ENCODE data around the gene FSTL5.

FSTL5 gene

DNA sequence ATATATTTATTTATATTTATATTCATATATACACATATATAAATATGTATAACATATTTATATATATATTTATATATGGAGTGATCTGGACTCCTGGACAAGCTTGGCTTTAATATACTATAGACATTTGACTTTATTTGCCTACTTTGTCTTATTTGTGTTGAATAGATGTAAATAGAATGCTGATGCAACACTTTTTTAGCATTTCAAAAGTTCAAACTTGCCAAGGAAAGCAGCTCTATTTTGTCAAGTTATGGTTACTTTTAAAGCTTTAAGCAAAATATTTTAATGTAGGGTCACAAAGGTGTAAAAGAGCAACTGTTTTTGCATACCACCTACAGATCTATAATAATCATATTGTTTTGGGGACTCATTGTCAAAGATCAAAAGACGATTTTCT is 61.1 kb downstream of the FSTL5 start:
- no peak for DNase-seq

DNA sequence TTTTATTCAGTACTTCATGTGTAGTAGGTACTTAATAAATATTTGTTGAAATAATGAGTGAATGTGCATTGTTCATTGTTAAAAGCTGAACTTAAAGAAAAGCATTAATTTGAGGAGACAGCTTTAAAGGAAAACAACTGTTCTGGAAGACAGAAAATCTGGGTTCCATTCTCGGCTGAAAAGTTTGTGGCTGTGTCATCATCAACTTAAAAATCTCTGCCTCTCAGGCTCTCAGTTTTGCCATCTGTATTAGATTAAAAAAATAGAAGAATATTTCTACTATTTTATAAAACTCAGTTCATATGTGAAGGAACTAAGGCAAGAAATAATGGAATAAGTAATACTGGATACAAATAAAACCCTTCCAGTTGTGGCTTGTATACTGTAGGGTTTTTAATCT is 62.5 kb downstream of the FSTL5 start:
- no peak for DNase-seq

DNA sequence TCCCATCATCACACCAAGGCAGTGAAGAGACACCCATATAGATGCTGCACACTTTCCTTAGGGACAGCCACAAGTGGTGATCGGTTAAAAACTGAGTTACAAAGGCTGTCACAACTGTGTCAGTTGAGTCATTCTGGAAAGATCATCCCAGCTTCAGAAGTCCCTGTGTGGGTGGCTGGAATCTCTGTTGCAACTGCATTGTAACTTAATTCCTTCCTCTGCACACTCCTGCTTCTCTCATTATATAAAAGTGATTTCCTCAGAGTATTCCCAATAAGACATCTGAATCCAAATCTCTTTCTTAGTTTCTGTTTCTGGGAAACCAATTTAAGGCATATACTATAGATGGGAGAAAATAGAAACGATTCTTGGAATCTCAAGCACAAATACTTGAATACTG is 88.1 kb downstream of the FSTL5 start:
- no peak for DNase-seq

DNA sequence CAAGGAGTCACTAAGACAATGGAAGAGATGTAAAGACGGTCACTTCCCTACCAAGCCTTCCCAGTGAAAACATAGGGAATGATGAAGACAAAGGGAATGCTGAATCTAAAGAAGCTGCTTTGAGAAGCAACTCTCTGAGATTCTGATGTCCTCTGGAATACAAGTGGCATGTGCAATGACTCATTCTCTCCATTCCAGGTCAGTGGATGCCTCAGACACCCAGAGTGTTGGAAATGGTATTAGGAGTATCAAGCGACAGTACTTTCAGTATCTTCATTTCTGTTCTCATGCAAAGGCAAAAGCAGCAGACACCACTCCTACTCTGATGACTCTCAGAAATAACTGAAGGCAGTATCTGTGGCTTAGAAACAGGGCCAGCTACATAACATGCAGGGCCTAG is 102.6 kb downstream of the FSTL5 start:
- DNase-seq = no peak

DNA sequence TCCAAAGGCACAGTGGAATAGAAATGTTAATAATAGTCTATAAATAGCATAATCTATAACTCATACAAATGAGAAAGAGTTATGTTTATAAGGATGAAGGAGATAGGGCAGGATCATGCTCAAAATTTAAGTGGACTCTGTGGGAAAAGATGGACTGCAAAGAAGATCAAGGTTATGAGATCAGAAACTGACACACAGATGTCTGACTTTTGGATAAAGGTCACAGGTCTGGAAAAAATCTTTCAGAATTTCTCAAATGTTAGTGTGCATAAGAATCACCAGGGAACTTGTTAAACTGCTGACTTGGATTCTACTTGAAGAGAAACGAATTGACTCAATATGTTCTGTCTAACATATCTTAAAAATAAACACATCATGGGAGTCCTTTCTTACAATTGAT is 104.1 kb downstream of the FSTL5 start:
- no peak for DNase-seq

DNA sequence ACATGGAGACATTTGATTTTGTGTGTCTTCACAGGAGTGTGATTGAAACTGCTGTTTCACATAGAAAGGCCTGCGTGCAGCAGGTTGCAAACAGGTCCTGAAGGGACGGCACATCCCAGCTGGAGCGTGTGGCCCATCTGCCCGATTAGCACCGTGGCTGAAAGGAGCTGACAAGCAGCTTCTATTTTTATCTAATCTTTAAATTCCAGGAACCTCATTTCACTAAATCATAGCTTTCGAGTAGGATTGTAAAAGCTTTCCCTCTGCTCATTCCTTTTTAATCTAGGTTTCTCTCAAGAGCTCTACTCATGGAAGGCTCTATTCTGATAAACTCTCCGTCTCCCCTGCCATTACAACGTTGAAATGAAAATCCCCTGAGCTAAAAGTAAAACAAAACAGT is 106.8 kb downstream of the FSTL5 start:
- no peak for DNase-seq

DNA sequence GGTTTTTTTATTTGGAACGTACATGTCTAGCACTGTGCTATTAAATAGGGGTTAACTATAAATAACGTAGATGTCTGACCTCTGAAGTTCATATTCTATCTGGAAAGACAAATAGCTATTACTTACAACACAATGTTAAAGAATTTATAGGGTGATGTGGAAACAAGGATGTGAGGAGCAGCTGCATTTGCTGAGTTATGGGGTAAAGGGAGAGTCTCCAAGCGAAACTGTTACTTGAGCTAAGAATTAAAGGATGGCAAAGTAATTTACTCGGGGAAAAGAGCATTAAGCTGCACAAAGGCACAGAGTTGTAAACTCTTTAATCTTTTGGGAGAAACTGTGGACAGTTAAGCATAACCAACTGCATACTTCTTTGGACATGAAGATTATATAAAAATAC is 117.7 kb downstream of the FSTL5 start:
- no peak for DNase-seq

DNA sequence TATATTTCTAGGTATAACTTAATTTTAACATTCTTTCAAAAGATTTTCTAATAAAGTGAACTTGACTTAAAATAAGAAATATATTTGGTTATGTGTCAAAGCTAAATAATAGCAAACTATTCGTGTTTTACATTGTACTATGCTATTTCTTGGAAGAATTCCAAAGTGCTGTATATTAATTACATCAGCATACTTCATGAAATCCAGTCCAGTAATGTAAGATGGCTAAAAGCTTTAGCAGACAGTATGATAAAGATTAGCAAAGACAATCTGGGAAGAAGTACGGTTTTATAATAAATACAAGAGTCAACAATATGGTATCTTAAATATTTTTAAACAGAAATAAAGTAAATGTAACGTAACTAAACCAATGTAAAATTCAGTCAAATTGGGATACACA is 125.7 kb downstream of the FSTL5 start:
- no peak for DNase-seq

DNA sequence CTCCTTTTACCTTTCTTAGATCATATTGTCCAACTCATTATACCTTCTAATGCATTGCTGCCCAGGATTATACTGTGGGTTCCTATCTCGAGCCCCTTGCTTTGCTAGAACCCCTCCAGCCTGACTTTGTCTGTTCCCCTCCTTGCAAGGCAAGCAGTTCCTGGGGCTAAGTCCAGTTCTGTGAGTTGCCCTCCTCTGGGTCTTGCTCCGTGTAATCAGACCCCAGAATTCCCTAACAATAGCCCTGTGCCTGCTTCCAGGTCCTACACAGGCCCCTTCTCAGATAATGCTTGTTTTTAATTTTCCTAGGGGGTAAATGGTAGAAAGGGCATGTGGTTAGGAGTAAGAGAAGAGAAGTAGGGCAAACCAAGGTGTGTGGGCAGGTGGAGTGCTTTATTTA is 145.9 kb downstream of the FSTL5 start:
- no peak for DNase-seq

DNA sequence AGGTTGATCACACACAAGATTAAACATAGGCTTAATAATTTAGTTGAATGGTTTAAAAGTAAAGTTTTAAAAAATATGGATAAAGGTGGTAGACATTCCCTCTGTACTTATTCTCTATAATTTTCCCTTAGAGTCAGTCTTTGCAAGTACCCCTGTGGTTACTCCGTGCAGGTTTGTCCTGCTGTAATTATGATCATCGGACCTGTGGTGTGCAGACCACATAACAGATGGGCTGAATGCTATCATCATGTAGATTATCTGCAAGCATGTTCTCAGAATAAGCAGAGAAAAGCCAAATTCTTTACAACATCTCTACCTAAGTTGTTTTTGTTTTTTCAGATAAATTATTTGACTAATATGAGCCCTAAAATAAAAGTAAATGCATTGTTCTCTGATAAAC is 146.8 kb downstream of the FSTL5 start:
- DNase-seq = no peak

DNA sequence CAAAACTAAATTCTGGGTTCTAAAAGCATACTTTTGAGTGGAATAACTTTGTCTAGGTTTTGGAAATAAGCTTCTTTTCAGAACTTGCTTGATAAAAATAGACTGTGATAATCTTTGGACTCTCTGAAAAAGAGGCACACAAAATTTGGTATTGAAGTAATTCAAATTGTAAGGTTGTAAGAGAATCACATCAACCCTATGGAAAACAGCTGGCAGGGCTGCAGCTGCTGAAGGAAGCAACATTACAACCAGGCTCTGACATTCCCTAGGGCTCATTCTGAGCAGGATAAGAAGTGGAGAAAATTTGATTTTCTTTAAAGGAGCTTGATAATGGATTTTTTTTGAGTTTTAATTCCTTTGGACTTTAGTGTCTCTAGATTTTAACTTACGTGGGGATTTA is 147.6 kb downstream of the FSTL5 start:
- DNase-seq = no peak

DNA sequence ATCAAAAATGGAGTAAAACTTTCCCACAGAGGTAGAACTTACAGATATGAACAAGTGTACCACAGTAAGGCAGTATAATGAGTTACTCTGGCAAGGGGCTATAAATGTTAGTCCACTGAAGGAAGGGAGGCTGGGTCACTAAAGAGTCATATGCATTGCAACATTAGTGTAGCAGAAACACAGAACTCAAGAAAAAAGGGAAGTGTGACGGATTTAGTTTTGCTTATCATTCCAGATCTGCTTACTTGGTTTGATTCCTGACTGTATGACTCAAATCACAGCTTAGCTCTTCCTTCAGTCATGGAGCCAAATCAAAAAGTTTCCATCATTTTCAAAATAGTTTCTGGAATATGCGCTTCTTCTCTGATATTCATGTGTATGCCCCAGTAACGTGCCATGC is 148.7 kb downstream of the FSTL5 start:
- DNase-seq = no peak

DNA sequence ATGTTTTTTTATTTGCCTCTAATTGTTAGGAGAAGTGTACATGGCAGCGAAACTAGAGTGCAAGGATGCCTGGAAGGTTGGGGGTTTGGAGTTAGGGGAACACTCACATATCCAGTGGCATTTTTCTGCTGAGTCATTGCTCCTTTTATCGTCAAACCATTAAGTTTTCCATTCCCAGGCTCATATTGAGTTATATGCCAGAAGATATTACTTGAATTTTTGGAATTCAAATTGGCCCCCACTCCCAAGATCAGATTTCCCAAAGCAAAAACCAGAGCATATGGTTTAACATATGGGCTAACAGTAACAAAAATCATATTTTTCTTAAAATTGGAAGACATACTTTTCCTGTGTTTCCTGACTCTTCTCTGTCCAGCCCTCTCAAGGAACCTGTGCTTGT is 152.7 kb downstream of the FSTL5 start:
- DNase-seq = no peak

DNA sequence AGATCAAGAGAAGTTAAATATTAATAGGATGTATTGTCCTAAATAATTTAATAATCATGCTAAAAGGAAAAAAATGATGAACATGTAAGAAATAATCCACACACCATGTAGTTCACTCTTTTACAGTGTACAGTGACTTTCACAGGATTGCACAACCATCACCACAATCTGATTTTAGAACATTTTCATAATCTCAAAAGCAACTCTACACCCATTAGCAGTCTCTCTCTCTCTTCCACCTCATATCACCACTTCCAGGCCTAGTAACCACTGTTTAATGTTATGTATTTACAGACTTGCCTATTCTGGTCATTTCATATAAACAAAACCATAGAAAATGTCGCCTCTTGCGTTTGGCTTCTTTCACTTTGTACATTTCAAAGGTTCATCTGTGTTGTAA is 153.4 kb downstream of the FSTL5 start:
- no peak for DNase-seq

DNA sequence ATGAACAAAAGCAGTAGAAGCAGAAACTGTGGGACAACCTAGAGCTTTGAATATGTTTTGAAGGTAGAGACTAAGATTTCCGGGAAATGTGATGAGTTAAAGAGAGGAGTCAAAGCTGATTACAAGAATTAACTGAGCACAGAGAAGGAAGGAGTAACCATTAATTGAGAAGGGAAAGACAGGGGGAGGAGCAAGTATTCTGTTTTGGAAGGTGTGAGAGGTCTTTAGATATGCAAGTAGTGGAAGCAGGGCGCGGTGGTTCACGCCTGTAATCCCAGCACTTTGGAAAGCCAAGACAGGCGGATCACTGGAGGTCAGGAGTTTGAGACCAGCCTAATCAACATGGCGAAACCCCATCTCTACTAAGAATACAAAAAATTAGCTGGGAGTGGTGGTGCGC is 171.5 kb downstream of the FSTL5 start:
- no peak for DNase-seq

DNA sequence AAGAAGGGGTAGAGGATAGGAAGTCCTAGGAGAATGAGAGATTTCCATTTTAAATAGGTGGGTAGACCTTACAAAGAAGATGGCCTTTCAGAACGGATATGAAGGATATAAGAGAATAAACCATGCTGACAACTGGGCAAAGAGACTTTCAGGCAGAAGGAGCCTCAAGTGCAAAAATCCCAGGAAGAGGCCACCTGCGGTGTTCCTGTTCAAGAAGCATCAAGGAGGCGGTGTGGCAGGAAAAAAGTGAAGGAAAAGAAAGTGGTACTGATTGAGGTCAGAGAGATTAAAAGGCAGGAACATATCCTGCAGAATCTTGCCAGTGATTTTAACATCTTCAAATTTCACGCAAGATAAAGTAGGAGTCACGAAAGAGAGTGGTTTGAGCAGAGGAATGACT is 172.0 kb downstream of the FSTL5 start:
- DNase-seq = no peak

DNA sequence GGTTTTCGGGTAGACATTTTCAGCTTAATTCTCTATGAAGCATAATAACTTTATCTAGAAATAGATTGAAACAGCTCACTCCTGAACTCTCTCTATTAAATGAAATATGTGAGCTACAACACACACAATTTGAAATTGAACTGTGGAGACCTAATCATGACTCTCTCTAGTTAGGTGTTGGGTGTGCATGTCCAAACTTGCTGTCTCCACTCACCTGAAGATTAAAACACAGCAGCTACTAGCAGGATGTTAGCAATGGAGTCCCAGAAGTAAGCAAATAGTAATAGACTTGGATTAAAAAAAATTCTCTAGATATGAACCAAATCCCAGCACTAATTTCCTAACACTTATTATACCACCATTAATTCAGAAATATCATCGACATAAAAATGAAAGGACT is 173.1 kb downstream of the FSTL5 start:
- no peak for DNase-seq

DNA sequence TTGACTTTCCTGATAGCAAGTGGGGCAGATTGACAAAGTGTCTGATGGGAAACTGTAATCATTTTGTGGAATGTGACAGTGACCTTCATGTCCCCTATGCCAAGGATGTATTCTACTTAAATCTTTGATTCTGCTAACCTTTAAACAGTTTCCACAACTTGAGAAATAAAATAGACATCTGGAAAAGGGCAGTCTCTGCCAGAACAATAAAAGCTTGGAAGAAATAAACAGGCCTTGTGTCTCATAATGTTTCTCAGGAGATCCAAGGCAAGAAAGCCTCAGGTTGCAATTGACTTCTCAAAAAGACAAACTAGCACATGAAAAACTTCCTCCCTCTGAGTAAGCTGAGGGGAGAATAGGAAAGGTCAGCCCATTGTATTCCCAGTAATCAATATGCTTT is 174.9 kb downstream of the FSTL5 start:
- no peak for DNase-seq

DNA sequence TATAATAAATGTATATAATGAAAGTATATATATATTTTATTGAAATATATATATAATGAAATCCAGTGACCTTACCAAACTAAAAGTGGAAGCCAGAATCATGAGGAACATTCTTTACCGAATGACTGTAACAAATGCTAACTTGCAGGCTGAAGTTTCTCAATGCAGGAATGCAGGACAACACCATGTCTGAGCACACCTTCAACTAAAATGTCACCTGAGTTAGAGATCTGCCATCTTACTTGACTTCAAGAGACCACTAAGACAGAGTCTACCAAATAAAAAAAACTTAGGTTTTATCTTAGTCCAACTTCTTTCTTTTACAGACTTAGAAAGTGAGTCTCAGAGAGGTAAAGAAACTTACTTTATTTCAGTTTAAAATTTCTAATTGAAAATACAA is 176.2 kb downstream of the FSTL5 start:
- DNase-seq = no peak

DNA sequence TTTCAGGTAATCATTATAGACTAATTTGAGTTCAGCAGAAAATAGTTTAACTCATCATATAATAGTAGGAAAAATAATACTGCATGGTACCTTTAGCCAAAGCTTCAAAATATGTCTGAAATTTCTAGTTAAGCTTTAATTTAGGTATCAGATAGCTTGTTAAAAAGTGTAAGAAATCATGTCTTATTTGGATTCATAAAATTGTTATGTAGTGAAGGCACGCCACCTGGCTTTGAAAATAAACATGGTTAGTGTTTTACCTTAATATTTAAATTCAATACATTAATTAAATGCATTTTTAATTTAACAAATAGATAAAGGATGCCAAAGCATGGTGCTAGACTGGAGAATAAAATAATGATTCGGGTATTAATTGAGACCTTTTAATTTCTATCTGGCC is 211.4 kb downstream of the FSTL5 start:
- DNase-seq = no peak

DNA sequence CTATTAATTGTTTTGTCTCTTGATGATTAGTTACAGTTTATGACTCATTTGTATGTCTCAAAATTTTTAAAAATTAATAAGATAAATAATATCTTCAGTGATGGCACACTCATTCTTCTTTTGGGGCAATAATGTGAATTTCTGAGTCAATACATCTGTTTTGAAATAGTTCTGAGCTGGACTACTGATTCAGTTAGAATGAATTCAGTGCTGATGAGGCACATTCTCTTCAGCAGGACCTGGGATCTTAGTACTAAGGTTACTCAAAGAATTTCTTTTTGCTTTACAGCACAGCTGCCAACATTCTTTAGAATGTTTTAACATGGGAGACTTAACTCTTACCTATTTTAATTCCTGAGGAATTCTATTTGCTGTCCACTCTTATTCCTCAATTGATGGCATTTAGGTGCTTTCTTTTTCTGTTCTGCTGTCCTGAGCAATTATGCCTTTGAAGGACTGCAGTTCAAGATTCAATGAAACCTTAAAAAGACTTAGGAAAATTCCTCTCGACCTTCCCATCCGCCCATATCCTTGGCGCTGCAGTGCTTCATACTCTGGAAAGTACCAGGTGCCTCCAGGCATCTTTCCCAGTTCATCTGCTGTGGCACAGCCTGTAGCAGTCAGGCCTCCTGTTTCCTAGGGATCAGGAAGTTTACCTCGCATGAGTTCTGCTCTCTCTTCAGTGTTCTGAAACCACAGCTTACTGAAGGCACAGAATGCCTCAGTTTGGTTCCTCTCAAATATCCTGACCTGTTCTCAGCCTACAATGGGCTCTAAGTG is 213.7 kb downstream of the FSTL5 start:
- DNase-seq = no peak

DNA sequence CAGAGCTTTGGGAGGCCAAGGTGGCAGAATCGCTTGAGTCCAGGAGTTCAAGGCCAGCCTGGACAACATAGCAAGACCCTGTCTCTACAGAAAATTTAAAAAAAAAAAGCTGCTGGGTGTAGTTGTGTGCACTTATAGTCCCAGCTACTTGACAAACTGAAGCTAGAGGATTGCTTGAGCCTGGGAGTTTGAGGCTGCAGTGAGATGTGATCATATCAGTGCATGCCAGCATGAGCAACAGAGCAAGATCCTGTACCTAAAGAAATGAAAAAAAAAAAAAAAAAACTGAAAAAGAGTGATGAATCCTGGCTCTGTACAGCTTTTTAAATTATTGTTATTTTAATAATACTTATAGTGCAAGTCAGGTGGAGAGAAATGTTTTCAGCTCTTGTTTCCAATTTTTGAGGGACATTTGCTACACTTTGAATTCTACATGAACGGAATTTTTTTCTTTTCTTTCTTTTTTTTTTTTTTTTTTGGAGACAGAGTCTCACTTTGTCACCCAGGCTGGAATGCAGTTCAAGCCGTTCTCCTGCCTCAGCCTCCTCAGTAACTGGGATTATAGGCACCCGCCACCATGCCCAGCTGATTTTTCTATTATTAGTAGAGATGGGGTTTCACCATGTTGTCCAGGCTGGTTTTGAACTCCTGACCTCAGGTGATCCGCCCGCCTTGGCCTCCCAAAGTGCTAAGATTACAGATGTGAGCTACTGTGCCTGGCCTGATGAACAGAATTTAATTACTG is 215.6 kb downstream of the FSTL5 start:
- no peak for DNase-seq

DNA sequence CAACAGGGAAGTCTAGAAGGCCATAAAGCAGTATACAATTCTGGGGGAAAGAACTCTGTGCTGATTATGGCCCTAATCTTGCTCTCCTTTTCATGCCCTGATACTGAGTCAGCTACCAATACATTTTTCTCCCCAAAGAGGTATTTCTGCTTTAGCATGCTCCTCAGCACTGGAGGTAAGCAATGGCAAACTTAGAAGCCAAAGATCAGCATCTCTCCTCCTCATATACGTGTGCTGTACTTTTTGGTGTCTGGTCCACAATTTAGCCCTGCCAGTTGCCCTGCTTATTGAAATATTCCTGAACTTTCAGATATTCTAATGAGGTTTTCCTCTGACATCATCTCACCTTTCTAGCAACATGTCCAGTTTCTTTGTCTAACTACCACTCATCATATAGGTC is 226.2 kb downstream of the FSTL5 start:
- no peak for DNase-seq

DNA sequence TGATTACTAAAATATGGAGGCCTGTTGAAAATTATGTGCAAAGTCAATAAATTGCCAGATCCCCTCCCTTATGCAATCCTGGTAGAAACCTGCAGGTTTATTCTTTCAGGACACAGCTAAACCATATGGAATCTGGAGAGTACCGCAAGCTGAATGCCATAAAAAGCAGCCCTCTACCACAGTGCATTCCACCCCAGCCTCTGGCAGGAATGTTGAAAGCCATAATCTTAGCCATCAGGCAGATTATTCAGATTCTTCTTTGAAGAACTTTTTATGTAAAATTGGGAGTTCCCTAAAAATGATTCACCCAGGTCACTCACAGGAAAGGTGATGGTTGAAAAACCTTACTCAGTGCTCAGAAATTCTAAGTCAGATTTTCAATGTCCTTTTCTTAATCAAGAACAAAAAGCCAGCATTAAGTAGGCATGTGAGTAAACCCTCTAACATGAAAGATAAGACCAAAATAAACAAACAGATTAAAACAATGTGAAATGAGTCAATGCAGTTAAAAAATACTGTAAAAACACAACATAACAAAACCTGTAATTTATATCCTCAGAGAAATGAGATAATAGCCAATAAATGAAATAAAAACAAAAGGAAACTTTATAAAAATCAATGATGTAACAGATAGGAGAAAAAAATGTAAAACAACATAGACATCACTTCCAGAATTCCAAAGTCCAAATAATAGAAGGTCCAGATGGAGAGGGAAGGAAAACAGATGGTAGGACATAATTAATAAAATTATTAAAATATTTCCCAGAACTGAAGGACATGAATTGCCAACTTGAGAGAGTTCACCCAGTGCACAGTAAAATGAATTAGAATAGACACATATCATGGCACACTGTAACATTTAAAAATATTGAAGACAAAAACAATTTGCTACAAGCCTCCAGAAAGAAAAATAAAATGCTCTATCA is 226.9 kb downstream of the FSTL5 start:
- DNase-seq = no peak

All from RPMI8226 (cell line).